ENCODE results near the gene SERP2. TPM values are rescaled to one million over a fixed set of nuclear protein-coding genes. Genes with fewer than 3 reads are reported as not detected.

The SERP2 gene
- total and polyA plus RNA-seq, 2 of the 13 experiments (the other 11 are each of a cell fraction or from before 2014, with no cell fraction given) = not detected

- TF ChIP-seq ZNF710 (CRISPR knock-in tag; IDR thresholded peaks at IDR 0.05; ENCODE audit: borderline replicate concordance) (no peak), SRF (IDR thresholded peaks at IDR 0.05; ENCODE audit: low read depth, low read length) (no peak), PHF5A (CRISPR knock-in tag; IDR thresholded peaks at IDR 0.05; ENCODE audit: low read depth, unreplicated experiment) (no peak), HDAC6 (IDR thresholded peaks at IDR 0.05; ENCODE audit: low read depth, low read length) (0 out of 2 replicates have a peak, but pooled peaks have one; percentile 62), ZNF331 (CRISPR knock-in tag; IDR thresholded peaks at IDR 0.05) (no peak; the same call in 1 of the 2 replicates), ZNF225 (CRISPR knock-in tag; IDR thresholded peaks at IDR 0.05) (no peak), ZNF33B (CRISPR knock-in tag; IDR thresholded peaks at IDR 0.05) (no peak), ZNF691 (CRISPR knock-in tag; IDR thresholded peaks at IDR 0.05; ENCODE audit: borderline replicate concordance, low read depth) (no peak), POGZ (CRISPR knock-in tag; IDR thresholded peaks at IDR 0.05) (0 out of 2 replicates have a peak, but pooled peaks have one; percentile 19), HOXA7 (CRISPR knock-in tag; IDR thresholded peaks at IDR 0.05) (no peak), GTF2F1 (IDR thresholded peaks at IDR 0.05; ENCODE audit: low read length) (no peak), ATF7 (IDR thresholded peaks at IDR 0.05) (no peak), ATF7 (CRISPR knock-in tag; IDR thresholded peaks at IDR 0.05) (no peak), ZNF782 (CRISPR knock-in tag; IDR thresholded peaks at IDR 0.05; ENCODE audit: borderline replicate concordance) (no peak), RBFOX2 (IDR thresholded peaks at IDR 0.05; ENCODE audit: low read depth, low read length) (peak; percentile 56), SAP130 (CRISPR knock-in tag; IDR thresholded peaks at IDR 0.05; ENCODE audit: low read depth) (peak; percentile 45; the same call in 1 of the 2 replicates), ZNF280B (CRISPR knock-in tag; IDR thresholded peaks at IDR 0.05; ENCODE audit: borderline replicate concordance) (no peak), FOXC1 (CRISPR knock-in tag; IDR thresholded peaks at IDR 0.05; ENCODE audit: borderline replicate concordance) (0 out of 2 replicates have a peak, but pooled peaks have one; percentile 28), NFKB2 (CRISPR knock-in tag; IDR thresholded peaks at IDR 0.05; ENCODE audit: borderline replicate concordance) (no peak), ZNF615 (CRISPR knock-in tag; IDR thresholded peaks at IDR 0.05; ENCODE audit: borderline replicate concordance) (no peak), TFAP4 (IDR thresholded peaks at IDR 0.05; ENCODE audit: borderline replicate concordance, low read depth) (no peak)
Observed at GRCh38 chr13:44435142-44435918, 61.7 kb downstream of the SERP2 start (continued).

Measured in HepG2 (cell line).